Measurements from ENCODE around the gene ACTG1.

The ACTG1 gene

DNA sequence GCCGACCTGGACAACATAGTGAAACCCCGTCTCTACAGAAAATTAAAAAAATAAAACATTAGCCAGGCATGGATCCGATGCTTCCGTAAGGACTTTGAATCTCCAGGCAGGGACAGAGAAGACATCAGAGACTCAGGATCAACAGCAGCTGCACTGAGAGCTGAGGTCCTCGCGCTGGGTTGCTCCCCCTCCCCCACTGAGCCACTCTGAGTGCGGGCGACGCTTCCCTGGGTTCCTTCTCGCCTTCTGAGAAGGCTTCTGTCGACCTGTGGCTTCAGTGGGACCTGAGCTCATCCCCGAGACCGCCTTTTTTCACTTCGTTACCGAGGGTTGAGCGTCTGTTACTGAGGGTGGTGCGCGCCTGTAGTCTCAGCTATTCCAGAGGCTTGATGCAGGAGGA is 20.4 kb downstream of the ACTG1 start:
- DNase-seq = no peak

DNA sequence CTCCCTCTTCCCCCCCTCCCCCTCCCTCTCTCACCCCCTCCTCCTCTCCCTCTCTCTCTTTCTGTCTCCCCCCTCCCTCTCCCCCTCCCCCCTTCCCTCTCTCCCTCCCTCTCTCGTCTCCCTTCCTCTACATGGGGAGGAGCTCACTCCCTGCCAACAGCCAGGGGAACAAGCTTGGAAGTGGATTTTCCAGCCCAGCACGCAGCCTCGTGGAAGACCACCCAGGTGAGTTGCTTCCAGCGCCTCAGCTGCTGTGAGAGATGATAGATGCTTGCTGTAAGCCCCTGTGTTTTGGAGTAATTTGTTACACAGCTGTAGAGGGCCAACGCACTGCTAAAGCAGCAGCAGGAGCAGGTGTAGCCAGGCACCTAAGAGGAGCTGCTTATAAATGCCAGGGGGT is 20.8 kb downstream of the ACTG1 start:
- DNase-seq = no peak

DNA sequence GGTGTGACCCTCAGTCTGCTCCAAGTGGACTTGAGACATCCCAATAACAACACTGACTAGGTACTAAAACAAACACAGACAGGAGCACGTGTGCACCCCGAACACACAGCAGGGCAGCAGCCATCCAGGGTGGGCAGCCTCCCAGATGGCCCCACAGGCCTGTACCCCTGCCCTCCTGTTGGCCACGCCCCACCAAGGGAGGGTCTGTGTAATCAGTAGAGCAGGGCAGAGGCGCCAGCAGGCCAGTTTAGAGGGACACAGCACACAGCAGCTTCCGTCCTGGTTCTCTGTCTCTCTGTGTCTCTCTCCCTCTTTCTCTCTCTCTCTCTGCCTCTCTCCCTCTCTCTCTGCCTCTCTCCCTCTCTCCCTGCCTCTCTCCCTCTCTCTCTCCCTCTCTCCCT is 21.4 kb downstream of the ACTG1 start:
- no peak for DNase-seq

DNA sequence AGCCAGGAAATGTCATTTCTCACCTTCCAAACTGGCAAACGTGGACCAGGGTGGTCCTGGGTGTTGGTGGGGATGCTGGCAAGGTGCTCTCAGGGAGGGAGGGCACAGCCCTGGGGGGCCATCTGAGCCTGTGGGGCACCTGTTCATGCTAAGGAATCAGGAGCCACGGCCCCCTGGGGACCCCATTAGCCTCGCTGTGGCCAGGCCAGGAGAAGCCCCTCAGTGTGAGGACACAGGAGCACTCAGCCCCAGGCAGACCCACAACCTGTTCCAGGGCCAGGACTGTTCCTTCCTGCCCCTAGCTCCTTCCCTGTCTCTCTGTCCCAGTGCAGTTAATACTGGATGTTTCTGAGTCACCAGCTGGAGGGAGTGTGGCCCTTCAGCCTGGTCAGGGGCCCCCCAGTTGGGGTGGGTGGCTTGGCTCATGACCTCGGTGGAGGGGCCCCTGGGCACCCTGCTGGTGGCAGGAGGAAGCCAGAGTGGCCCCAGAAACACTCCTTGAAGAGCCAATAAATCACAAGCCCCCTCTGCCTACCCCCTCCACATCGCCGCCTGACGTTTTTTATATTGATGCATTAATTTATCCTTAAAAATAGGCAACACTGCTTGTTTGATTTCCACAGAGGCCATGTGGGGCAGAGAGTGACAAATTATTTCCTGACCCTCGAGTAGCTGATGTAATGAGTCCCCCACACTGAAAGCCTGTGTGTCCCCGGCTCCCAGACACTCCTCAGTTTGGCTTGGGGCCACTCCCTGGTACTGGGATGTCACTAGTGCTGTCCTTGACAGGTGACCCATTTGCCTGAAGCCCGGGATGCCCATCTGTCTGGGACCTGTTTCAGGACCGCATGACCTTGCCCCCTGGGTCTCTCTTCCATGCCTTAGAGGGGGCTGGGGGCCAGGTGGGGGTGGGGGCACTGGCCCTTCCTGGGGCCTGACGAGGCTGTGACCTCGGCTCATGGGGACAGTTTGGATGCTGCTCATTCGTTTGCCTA is 22.3 kb downstream of the ACTG1 start:
- DNase-seq = no peak

DNA sequence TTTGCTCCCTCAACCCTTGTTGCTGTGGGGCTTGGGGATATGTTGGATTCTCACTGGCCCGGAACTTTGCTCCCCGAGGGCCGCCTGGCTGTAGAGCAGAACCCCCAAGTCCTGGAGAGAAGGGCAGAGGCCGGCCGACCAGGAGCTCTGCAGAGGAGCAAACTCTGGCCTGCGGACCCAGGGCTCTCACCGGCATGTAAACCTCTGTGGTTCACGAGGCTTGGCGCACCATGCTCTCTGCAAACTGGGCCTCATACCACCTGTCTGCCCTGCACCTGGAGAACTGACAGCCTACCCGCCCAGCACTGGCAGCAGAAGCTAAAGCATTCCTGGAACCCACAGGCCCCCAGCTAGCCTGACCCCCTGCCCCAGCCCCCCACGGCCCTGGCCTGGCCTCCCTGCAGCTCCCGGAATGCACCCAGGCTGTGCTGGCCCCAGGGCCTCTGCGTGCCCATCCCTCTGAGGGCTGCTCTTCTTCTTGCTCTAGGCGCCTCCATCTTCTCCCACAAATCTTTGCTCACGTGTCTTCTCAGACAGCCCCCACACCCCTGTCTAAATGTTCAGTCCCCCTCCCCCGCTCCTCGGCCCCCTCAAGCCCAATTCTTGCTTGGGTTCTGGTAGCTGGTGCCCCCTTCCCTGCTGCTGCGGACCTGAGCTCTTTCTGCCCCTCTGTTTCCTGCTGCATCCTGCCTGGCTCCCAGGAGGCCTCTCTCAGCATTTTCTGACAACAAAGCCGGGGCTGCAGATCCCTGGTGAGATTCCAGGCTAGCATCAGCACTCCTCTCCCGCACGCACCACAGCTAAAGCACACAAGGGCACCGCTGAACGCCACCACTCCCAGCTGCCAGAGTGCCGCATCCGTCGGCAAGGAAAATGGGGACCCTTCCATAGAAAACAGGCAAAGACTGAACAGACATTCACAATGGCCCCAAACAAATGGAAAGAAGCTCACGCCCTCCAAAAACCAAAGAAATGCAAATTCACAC is 23.3 kb downstream of the ACTG1 start:
- DNase-seq = no peak

DNA sequence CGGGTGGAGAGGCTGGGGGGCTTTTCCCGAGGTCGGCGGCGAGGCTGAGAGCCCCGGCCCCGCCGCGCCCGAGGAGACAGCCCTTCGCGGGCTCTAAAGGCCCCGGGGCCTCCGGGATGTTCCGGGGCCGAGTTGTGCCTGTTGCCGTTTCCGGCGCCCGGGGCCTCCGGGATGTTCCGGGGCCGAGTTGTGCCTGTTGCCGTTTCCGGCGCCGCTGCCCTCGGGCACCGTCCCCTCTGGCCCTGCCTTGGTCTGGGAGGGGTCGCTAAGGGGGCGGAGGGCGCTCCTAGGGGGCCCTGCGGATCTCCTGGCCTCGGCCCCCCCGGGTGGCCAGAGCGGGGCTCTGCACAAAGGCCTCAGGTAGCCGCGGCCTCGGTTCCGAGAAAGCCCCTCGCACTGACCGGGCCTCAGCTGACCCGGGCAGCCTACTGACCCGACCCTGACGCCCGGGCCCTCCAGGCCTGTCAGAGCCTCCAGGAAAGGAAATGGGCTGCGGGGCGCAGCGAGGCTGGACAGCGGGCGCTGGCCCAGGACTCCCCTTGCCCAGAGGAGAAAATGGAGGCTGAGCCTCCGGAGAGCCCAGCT is 24.2 kb downstream of the ACTG1 start:
- no peak for DNase-seq

DNA sequence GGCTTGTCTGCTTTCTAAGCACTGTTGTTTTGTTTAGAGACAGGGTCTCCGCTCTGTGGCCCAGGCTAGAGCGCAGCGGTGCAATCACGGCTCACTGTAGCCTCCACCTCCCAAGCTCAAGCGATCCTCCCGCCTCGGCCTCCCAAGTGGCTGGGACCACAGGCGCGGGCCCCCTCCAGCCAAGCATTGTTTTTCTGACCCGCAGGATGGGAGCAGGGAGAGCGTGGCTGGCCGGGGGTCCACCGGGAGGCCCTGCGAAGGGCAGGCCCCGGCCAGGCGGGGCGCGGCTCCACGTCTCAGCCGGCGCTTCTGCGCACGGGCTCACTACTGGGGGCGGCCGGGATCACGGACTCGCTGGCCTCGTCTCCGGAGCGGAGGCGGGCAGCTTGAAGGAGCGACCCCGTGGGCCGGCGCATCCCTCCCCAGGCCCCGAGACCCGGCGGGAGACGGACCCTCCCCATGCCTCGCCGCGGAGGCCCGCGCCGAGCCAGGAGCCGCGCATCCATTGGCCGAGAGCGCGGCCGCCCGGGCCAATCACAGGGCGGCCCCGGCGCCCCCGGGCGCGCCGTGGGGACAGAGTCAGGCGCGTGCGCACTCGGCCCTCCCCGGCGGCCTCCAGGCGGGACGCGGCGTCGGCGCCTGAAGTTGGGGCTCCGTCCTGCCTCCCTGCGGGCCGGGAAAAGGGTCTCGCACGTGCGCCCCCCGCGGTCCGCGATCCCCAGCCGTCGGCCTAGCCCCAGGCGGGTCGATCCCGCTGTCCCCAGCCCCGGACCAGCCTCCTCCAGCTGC is 24.9 kb downstream of the ACTG1 start:
- DNase-seq = peak; percentile 88

DNA sequence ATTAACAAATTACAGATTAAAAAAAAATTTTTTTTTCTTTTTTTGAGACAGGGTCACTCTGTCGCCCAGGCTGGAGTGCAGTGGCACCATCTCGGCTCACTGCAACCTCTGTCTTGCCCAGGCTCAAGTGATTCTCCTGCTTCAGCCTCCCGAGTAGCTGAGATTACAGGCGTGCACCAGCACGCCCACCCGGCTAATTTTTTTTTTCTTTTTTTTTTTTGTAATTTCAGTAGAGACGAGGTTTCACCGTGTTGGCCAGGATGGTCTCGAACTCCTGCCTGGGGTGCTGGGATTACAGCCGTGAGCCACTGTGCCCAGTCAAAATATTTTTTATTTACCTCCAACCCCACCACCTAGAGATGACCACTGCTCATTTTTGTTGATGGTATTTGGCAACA is 25.5 kb downstream of the ACTG1 start:
- no peak for DNase-seq

DNA sequence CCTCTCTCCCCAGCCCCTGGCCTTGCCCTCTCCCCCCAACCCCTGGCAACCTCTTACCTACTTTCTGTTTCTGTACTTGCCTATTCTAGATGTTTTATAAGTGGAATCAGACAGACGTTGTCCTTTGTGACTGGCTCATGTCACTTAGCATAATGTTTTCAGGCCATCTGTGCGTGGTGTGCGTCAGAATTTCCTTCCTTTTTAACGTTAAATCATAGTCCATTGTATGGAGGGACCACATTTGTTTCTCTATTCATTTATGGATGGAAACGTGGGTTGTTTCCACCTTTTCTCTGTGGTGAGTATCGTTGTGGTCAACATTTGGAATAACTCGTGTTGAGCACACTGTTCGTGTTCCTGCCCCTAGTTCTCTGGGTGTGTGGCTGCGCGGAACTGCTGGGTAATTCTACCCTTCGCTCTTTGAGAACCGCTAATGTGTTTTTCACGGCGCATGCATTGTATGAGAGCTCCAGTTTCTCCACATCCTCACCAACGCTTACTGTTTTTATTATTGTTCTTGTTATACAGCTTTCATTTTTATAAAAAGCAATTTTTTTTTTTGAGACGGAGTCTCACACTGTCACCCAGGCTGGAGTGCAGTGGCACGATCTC is 26.3 kb downstream of the ACTG1 start:
- no peak for DNase-seq

DNA sequence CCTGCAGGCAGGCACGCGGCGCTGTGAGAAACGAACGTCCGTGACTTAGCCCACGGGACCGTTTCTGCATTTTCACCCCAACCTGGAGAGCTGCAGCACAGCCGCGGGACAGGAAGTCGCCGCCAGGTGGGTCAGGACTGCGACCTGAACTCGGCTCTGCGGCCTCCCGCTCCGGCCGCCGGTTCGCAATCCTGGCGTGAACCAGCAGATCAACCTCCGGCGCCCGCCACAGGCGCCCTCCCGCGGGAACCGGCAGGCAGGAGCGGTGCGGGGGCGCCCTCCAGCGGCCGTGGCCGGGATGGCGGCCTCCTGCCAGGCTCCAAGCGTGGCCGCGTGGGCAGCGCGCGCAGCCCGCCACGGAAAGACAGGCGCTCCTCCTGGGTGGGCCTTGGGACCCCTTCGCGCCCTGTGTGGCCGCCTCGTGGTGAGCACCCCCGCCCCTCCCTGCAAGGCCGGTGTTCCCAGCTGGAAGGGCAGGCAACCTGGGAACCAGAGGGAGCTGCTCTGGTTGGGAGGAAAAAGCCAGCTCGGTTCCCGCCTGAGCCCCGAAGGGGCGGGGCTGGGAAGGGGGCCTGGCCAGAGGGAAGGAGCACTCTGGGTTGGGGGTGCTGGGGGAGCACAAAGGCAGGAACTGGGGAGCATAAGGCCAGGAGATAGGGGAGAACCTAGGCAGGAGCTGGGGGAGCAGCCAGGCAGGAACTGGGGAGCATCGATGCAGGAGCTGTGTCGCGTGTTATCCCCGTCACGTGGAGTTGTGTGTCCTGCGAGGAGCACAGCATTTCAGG is 28.2 kb downstream of the ACTG1 start:
- peak; percentile 94 for DNase-seq

DNA sequence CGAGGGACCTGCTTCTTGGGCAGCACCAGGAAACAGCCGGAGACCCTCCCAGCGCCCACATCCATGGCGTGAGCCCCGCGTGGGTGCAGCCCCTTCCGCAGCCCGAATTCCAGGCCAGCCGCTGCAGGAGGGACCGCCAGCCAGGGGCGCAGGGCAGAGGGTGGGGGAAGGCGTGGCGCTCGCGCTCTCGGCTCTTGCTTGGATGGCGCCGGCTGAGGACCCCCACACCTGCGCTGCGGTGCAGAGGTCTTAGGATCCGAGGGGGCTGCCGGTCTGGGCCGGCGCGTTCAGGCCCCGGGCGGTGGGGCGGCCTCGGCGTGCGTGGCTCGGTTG is 28.8 kb downstream of the ACTG1 start:
- DNase-seq = no peak

DNA sequence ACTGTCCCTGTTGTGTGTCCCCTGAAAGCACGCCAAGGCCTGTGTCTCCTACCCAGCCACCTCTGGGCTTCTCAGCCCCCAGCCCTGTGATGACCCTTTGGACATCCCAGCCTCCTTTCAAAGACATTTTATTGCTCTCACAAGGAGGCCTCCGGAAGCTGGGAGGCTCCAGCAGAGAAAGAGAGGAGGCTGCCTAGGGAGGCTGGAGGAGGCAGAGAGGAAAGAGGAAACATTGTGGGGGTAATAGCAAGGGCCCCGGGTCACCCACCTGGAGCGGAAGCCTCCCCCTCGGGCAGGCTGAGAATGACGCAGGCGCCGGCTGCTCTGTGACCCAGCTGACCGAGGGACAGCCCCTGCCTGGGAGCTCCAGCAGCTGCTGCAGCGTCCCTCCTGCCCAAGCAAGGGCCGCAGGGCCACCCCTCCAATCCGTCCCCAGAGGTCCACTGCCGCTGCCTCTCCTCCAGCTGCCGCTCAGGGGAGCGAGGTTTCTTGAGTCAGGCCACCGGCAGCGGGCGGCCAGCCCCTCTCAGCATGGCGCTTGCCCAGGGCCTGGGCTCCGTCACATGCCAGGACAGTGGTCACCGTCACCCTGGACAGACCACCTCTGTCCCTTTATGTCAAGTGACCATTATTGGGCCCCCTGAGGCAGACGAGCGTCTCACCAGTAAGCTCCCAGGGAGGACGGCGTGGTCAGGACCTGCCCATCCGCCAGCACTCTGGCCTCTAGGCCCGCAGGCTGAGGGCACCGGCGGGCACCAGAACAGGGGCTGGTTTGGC is 29.3 kb downstream of the ACTG1 start:
- peak; percentile 76 for DNase-seq

DNA sequence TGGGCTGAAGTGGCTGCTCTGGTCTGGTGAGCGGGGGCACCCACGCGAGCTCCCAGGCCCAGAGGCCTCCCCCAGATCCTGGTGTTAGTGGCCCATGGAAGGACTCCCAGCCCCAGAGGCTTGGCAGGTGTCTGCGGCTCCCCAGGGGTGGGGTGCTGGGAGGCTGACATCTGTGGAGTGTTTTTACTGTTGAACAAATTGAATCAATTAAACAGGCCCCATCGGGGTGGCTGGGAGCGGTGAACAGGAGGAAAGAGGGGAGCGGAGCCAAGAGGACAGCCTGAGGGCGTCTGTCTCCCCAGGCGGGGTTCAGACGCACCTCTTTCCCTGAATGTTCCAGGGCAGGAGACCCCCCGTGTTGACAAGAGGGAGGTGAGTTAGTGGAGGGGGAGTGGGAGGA is 29.9 kb downstream of the ACTG1 start:
- DNase-seq = no peak

DNA sequence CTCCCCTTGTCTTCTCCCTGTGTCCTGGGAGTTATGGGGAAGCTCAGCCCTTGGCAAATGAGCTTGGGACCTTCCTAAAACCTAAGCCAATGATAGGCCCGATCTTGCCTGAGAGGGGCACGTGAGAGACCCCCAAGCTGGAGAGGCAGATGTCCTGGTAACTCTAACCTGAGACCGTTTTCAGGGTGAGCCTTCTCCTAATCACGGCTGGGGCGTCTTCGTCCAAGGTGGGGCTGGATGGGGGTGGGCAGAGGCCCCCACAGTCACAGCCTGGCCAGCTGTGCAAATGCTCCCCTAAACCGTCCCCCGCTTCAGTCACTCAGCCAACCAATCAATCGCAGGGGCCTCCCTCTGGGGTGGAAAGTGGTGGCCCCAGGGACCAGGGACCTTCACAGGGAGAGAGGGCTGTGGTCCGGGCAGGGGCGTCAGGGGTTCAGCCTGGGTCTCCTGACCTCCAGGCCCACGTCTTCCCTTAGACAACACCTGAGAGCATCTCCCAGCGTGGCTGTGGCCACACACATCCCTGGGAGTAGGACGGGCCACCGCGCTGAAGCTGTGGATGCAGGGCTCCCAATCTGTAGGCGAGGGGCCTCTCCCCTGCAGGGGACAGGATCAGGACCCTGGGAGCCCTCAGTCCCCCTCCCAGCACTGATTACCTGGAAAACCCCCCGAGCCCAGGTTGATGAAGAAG is 30.6 kb downstream of the ACTG1 start:
- no peak for DNase-seq

DNA sequence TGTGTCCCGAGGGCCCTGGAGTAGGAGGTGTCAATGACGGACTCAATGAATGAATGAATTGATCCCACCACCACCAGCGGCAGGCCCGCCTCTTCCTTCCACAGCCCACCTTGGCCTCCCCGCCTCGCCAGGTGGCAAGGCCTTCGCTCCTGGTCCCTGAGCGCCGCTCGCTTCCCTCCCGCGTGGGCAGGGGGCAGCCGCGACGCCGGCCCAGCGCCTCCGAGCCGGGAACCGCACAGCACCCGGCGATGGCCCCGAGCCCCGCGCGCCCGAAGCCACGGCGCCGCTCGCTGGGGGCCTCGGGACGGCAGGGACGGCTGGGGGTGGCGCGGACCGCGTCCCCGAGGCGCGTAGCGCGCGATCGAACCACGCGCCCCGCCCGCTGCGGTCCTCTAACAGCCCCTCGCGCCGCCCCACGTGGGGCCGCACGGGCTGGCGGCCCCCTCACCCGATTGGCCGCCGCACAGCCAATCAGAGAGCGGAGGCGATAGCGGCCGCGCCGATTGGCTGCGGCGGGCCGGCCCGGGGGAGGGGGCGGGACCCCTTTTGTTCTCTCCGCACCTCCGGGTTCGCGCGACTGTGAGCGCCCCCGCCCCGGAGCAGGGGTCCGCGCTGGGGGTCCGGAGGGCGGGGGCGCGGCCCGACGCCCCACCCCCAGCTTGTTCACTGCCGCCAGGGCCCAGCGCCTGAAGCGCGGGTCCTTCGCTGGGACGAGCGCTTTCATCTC is 31.4 kb downstream of the ACTG1 start:
- DNase-seq = peak; percentile 88

DNA sequence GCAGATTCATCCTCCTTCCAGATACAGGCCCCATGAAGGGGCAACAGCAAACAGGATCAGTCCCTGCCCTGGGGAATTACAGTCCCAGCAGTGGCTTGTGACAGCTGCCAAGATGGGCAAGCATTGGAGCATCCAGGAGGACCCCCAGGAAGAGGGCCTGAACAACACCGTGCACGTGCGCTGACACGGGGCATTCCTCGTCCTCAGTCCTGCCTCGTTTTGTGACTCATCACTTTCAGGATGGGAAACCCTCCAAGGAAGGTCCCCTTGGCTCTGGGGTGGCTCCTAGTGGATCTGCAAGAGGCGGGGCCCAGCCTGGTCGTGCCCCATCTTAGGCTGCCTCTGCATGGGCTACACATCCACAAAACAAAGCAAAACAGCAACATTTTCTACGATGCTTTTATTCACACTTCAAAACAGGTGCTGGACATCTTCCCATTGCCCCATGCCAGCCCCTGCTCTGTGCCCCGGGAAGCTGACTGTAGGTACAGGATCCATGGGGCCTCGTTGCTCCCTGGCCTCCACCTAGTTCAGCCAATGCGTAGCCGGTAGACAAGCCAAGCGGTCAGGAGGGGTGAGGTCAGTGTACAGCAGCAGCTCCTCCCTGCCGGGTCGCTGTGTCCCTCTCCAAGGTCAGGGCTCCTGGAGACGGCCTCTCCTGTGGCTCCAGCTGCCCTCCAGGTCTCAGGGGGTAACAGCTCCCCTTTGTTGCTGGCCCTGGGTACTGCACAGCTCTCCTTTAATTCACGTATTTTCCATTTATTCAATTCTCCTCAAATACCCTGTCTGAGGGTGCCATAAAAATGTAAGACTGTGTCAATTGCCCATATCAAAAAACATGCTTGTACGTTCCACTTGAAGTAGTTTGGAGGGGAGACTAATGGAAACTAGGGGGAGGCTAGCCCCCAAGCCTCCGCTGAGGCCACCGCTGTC is 32.2 kb downstream of the ACTG1 start:
- no peak for DNase-seq

DNA sequence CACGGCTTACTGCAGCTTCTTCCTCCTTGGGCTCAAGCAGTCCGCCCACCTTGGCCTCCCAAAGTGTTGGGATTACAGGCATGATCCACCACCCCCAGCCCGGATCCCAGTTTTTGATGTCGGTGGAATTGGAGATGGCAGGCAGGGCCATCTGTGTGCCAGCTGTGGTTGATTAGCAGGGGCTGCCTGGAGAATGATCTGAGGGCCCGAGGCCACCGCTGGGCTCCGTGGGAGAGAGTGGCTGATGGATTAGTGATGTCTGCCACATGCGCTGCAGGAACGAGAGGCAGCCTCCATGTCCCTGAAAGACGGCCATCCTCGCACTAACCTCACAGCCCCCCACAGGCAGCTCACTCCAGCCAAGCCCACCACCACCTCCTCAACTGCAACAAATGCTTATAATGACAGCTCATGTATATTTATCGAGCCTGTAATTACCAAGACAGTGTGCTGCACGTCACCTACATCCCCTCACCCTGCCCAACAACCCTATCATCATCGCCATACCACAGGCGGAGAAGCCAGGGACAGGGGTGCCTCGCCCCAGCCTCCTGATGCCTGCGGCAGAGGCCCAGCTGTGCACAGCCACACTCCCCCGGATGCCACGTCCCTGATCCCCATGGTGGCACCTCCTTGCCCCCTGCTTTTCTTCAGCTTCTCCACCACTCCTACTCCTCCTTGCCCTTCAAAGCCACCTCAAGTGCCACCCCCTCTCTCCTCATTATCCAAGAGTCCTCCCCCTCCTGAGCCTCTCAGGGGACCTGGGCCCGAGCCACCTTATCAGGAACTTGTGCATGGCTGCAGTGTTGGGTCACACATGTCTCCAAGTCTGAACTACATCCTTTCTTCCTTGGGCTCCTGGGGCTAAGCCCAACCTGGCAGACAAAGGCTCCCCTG is 33.2 kb downstream of the ACTG1 start:
- no peak for DNase-seq

Measured in right forelimb (tissue), 1 donor.